HG02840 (cell line): ENCODE data around the gene YWHAQ.

ENCODE experiments used
- ATAC-seq: cut with Tn5 transposase; IDR thresholded peaks from one replicate; pipeline ENCODE4 v1.9.1; 2021; ENCODE audit warnings: mild to moderate bottlenecking, moderate library complexity, moderate number of reproducible peaks; ENCODE audit not compliant: unreplicated experiment, low FRiP score

Gene YWHAQ

GRCh38 chr2:9630736-9631552 lies at the start of gene YWHAQ:
YWHAQ (minus strand) TSS chr2:9630997; CDS start chr2:9630452, 545 bp downstream.
- peak; percentile 91 for ATAC-seq

GRCh38 chr2:9680082-9680481 lies 49.3 kb upstream of the YWHAQ start:
- no peak for ATAC-seq

- ATAC-seq: no peak
Observed at GRCh38 chr2:9679218-9679617, 48.4 kb upstream of the YWHAQ start.

- no peak for ATAC-seq
Observed at GRCh38 chr2:9678544-9678943, 47.7 kb upstream of the YWHAQ start.

GRCh38 chr2:9675415-9676351 lies 44.9 kb upstream of the YWHAQ start:
- ATAC-seq: no peak

GRCh38 chr2:9674891-9675414 lies 44.2 kb upstream of the YWHAQ start:
- ATAC-seq: no peak

GRCh38 chr2:9673914-9674481 lies 43.2 kb upstream of the YWHAQ start:
- ATAC-seq: no peak

- ATAC-seq: no peak
Observed at GRCh38 chr2:9668687-9669345, 38.0 kb upstream of the YWHAQ start.

GRCh38 chr2:9667826-9668225 lies 37.0 kb upstream of the YWHAQ start:
- no peak for ATAC-seq

GRCh38 chr2:9666306-9666705 lies 35.5 kb upstream of the YWHAQ start:
- ATAC-seq: no peak

- no peak for ATAC-seq
Observed at GRCh38 chr2:9665898-9666297, 35.1 kb upstream of the YWHAQ start.

GRCh38 chr2:9664365-9664764 lies 33.6 kb upstream of the YWHAQ start:
- no peak for ATAC-seq

GRCh38 chr2:9663008-9663879 lies 32.4 kb upstream of the YWHAQ start:
- no peak for ATAC-seq

- ATAC-seq: no peak
Observed at GRCh38 chr2:9661261-9661660, 30.5 kb upstream of the YWHAQ start.

- no peak for ATAC-seq
Observed at GRCh38 chr2:9660781-9661180, 30.0 kb upstream of the YWHAQ start.

GRCh38 chr2:9660154-9660553 lies 29.4 kb upstream of the YWHAQ start:
- no peak for ATAC-seq

GRCh38 chr2:9658972-9659371 lies 28.2 kb upstream of the YWHAQ start:
- no peak for ATAC-seq

- no peak for ATAC-seq
Observed at GRCh38 chr2:9657731-9658130, 26.9 kb upstream of the YWHAQ start.

GRCh38 chr2:9657083-9657482 lies 26.3 kb upstream of the YWHAQ start:
- ATAC-seq: no peak
